GM18499 (cell line): ENCODE data around the gene ZSWIM3.

Experiments used
- ATAC-seq: cut with Tn5 transposase; IDR thresholded peaks from one replicate; pipeline ENCODE4 v1.9.1; 2021; ENCODE audit warnings: moderate number of reproducible peaks; ENCODE audit not compliant: insufficient read depth, unreplicated experiment

The ZSWIM3 gene

GRCh38 chr20:45907219-45907948 lies 50.0 kb downstream of the ZSWIM3 start:
- ATAC-seq = no peak

- ATAC-seq = no peak
Observed at GRCh38 chr20:45908084-45908483, 50.7 kb downstream of the ZSWIM3 start.

GRCh38 chr20:45909336-45909808 lies 52.0 kb downstream of the ZSWIM3 start:
- no peak for ATAC-seq

GRCh38 chr20:45909817-45910669 lies 52.6 kb downstream of the ZSWIM3 start:
- ATAC-seq = no peak

GRCh38 chr20:45910670-45911485 lies 53.5 kb downstream of the ZSWIM3 start:
- peak; percentile 82 for ATAC-seq

- ATAC-seq = no peak
Observed at GRCh38 chr20:45911486-45912343, 54.3 kb downstream of the ZSWIM3 start, which contains the start of gene PLTP. PLTP (minus strand) TSS chr20:45912155; CDS start chr20:45911452, 703 bp downstream.

- no peak for ATAC-seq
Observed at GRCh38 chr20:45912344-45912682, 54.9 kb downstream of the ZSWIM3 start.

- ATAC-seq = no peak
Observed at GRCh38 chr20:45913116-45913515, 55.7 kb downstream of the ZSWIM3 start.

- ATAC-seq = no peak
Observed at GRCh38 chr20:45917790-45918141, 60.4 kb downstream of the ZSWIM3 start.

- ATAC-seq = no peak
Observed at GRCh38 chr20:45918182-45918737, 60.8 kb downstream of the ZSWIM3 start.

GRCh38 chr20:45918779-45919537 lies 61.5 kb downstream of the ZSWIM3 start:
- ATAC-seq = no peak

GRCh38 chr20:45919542-45920399 lies 62.4 kb downstream of the ZSWIM3 start:
- ATAC-seq = no peak

GRCh38 chr20:45920462-45921336 lies 63.3 kb downstream of the ZSWIM3 start:
- ATAC-seq = no peak

GRCh38 chr20:45921337-45922189 lies 64.1 kb downstream of the ZSWIM3 start:
- no peak for ATAC-seq

GRCh38 chr20:45924391-45925261 lies 67.2 kb downstream of the ZSWIM3 start:
- no peak for ATAC-seq
